GM19193 (cell line): ENCODE results near the gene REV3L.
A peak's percentile ranks its signal among the peaks of the same experiment; 100 is the strongest.

Experiments
- POLR2A ChIP-seq: IDR thresholded peaks from 4 replicates; pipeline ENCODE4 v1.6.1; 2011; ENCODE audit not compliant: insufficient read depth, insufficient read length; ENCODE audit errors: extremely low read depth

The REV3L gene

GRCh38 chr6:111482959-111483735, at the start of gene REV3L:
TSS of gene REV3L (minus strand) at chr6:111483218. CDS start at chr6:111482888, 330 bp downstream.
- TF ChIP-seq POLR2A, result peak; percentile 79

GRCh38 chr6:111531185-111531584, 48.2 kb upstream of the REV3L start:
- no peak for TF ChIP-seq POLR2A

DNA sequence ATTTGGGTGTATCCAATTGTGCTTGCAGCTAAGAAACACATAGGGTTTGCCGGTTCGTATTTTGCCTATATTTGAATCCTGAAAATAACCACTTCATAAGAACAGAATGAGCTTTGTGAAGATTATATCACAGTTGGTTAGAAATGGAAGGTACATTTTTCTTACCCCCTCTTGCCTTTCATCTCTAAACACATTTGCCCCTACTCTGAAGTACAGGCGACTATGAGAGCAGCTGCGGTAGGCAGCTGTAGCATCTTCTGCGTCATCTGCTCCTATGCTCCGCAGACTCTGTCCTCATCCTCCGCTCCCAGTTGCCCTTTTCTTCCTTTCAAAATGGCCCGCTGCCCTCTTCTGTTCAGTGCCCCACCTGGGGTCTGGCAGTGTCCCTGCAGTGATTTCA, 47.6 kb upstream of the REV3L start:
- TF ChIP-seq POLR2A, result no peak

DNA sequence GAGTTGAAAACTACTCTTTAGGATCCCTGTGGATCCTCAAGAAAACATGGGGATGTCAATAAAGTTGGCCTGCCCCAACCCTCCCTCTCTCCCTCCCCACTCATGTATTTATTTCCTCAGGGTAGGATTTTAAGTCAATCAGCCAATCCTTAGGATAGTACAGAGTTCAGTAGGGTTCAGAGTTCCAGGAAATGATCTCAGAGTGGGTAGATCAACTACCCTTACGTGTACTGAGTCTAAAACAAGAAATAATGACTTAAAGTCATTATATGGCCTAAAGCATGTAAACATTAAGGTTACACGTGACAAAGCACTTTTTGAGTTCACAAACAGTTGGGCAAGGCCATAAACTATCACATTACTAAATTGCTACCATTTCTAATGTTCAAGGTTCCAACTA, 47.2 kb upstream of the REV3L start:
- TF ChIP-seq POLR2A, result no peak

DNA sequence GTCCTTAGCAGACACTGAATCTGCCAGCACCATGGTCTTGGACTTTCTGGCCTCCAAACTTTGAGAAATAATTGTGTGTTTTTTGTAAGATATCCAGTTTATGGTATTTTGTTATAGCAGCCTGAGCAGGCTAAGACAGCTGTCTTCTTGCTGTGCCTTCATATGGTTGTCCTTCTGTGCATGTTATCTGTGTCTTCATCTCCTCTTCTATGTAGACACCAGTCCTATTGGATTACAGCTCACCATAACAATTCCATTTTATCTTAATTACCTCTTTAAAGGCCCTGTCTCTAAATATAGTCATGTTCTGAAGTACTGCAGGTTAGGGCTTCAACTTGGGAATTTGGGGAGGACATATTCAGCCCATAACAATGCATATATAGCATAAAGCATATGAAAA, 44.3 kb upstream of the REV3L start:
- no peak for TF ChIP-seq POLR2A

- TF ChIP-seq POLR2A, result no peak
These were observed 41.7 kb upstream of the REV3L start for GRCh38 chr6:111524735-111525134.

- TF ChIP-seq POLR2A, result no peak
These were observed 41.2 kb upstream of the REV3L start for GRCh38 chr6:111524252-111524651.

DNA sequence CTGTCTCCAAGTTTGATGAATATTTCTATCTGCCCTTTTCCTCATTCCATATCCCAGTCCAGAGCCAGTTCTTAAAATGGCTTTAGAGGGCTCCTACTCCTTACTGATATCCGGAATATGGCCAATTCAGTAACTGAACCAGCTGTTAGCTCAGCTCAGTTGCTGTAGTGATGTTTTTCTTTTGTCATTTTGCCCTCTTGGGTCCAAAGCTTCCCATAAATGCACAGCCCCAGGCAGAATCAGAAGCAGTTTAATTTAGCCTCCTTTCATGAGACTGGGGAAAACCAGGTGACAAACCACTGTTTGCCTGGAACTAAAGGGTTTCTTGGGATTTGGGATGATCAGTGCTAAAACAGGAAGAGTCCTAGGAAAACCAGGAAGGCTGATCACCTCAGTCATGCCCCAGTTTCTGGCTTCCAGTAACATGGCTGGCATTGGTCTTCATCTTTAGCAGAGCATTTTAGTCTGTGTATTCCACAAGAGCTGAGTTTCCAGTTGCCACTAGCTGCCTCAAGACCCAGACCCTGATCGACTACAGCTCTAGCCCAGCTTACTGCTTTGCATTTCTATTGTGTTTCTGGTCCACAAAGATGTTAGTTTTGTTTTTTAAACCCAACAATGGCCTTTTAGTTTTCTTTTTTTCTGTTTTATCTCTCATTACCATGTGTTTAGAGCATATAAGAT, 40.6 kb upstream of the REV3L start:
- TF ChIP-seq POLR2A, result no peak

GRCh38 chr6:111522393-111523020, 39.5 kb upstream of the REV3L start:
- TF ChIP-seq POLR2A, result no peak

DNA sequence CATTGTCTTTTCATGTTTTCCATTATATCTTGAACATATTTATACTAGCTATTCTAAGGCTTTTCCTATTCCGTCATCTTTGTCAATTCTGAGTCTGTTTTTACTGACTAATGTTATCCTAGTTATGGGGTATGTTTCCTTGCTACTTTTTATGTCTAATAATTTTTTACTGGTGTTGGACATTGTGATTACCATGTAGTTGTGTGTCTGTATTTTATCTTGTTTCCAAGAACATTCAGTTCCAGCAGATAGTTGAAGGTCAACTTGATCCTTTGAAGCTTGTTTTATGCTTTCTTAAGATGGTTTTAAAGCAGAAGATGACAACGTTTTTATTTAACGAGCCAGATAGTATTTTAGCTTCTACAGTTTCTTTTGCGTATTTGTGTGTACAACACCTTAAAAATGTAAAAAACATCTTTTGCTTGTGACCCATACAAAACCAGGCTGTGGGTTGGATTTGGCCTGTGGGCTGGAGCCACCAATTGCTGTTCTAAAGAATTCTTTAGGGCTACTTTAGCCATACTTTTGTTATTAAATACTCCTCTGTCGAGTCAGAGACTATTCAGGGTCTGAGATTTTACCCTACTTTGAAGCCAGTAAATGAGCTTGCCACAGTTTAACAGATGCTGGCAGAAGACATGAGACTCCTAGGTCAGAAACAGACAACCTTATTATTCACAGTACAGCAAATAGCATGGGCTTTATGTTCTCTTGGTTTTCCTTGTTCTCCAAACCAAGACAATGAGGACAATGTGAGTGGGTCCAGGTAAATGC, 38.7 kb upstream of the REV3L start:
- no peak for TF ChIP-seq POLR2A

- TF ChIP-seq POLR2A, result no peak
These were observed 37.5 kb upstream of the REV3L start for GRCh38 chr6:111520524-111520923.

- TF ChIP-seq POLR2A, result no peak
These were observed 34.9 kb upstream of the REV3L start for GRCh38 chr6:111517965-111518364.

DNA sequence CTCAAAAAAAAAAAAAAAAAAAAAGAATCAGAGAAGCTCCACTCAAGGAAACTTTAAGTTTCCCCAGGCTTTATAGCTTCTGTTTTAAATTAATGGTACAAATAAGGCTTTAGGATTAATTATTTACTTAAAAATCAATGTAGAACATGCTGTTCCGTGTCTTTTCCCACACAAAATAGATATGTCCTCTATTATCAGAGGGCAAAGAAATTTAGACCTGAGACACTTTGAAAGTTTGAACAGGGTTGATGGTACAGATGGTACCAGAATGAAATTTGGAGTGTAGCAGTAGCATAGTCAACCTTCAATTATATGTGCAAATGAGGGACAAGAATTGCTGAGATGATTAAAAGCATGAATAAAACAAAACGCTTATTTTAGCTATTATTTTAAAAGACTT, 32.2 kb upstream of the REV3L start:
- no peak for TF ChIP-seq POLR2A

GRCh38 chr6:111503660-111504059, 20.6 kb upstream of the REV3L start:
- no peak for TF ChIP-seq POLR2A

DNA sequence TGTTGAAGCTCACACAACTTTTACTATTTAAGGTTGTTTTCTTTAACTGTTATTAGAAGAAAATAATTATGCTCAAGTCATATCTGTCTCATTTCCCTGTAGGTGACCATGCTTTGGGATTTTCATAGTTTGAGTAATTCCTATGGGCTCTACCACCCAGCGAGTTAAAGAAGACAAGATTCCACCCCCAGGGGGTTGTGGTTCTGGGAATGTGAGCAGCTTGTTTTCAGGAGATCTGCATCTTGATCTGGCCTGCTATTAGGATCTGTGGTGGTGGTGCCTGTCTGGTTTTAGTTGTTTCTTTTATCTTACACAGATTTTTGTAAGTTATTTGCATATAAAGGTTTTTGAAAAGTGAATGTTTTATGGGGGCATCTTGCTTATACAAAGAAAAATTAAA, 20.2 kb upstream of the REV3L start:
- no peak for TF ChIP-seq POLR2A

GRCh38 chr6:111502154-111502553, 19.1 kb upstream of the REV3L start:
- no peak for TF ChIP-seq POLR2A

- no peak for TF ChIP-seq POLR2A
These were observed 16.3 kb upstream of the REV3L start for GRCh38 chr6:111499269-111499793.
